Loucy (cell line): Measurements from ENCODE around the gene HES3.

Source experiments
- H2AFZ ChIP-seq: fragments of 200-600 bp; sonication (generic); 2 replicates; pipeline ENCODE4 v1.6.0; 2016; ENCODE audit warnings: antibody characterized with exemption, mild to moderate bottlenecking, low read length, moderate library complexity
- H3F3A ChIP-seq: fragments of 200-600 bp; 2 replicates; pipeline ENCODE4 v1.6.0; 2016; ENCODE audit warnings: antibody characterized with exemption, low read depth, mild to moderate bottlenecking
- H3K27me3 ChIP-seq: fragments of 200-600 bp; sonication (generic); 2 replicates; pipeline ENCODE4 v1.6.1; 2014; ENCODE audit warnings: low read length, mild to moderate bottlenecking; ENCODE audit not compliant: insufficient read depth, poor library complexity, severe bottlenecking
- H3K36me3 ChIP-seq: fragments of 200-600 bp; sonication (generic); 2 replicates; pipeline ENCODE4 v1.6.1; 2016; ENCODE audit warnings: low read length; ENCODE audit not compliant: insufficient read depth
- H3K4me1 ChIP-seq: fragments of 200-600 bp; sonication (generic); 2 replicates; pipeline ENCODE4 v1.5.1; 2014; ENCODE audit warnings: low read length, mild to moderate bottlenecking; ENCODE audit not compliant: insufficient read depth, poor library complexity, severe bottlenecking
- H3K4me2 ChIP-seq: fragments of 200-600 bp; sonication (generic); 2 replicates; pipeline ENCODE4 v1.6.0; 2014; ENCODE audit warnings: antibody characterized with exemption, low read length, low read depth, mild to moderate bottlenecking; ENCODE audit not compliant: poor library complexity, severe bottlenecking
- H3K4me3 ChIP-seq: fragments of 200-600 bp; sonication (generic); 2 replicates; pipeline ENCODE4 v1.5.1; 2014; ENCODE audit warnings: low read length, mild to moderate bottlenecking, mixed read lengths; ENCODE audit not compliant: poor library complexity, severe bottlenecking
- H3K79me2 ChIP-seq: fragments of 200-600 bp; sonication (generic); 2 replicates; pipeline ENCODE4 v1.6.1; 2014; ENCODE audit warnings: low read length; ENCODE audit not compliant: insufficient read depth
- H3K9ac ChIP-seq: fragments of 200-600 bp; sonication (generic); 2 replicates; pipeline ENCODE4 v1.6.0; 2014; ENCODE audit warnings: mild to moderate bottlenecking, low read depth, low read length, moderate library complexity; ENCODE audit not compliant: poor library complexity, severe bottlenecking
- H3K9me2 ChIP-seq: fragments of 200-600 bp; sonication (generic); replicated peaks from 2 replicates; pipeline ENCODE4 v1.6.1; 2016; ENCODE audit warnings: low read depth, low read length, mixed read lengths
- H3K9me3 ChIP-seq: fragments of 200-600 bp; sonication (generic); 2 replicates; pipeline ENCODE4 v1.6.1; 2014; ENCODE audit warnings: mild to moderate bottlenecking, antibody characterized with exemption, low read length, low read depth; ENCODE audit not compliant: insufficient read depth
- H4K20me1 ChIP-seq: fragments of 200-600 bp; sonication (generic); 2 replicates; pipeline ENCODE4 v1.6.0; 2014; ENCODE audit warnings: antibody characterized with exemption, low read length, mild to moderate bottlenecking; ENCODE audit not compliant: insufficient read depth, poor library complexity, severe bottlenecking
- EZH2phosphoT487 ChIP-seq: fragments of 200-600 bp; IDR thresholded peaks from 2 replicates; pipeline ENCODE4 v1.6.1; 2018; ENCODE audit warnings: antibody characterized with exemption, mild to moderate bottlenecking, moderate library complexity, borderline replicate concordance
- TF ChIP-seq, protein P1 (sequence below): fragments of 200-600 bp; sonication (generic); conservative IDR thresholded peaks from 2 replicates; pipeline ENCODE4 v1.5.1; 2014; ENCODE audit warnings: mild to moderate bottlenecking, antibody characterized with exemption, low read length

The HES3 gene

DNA sequence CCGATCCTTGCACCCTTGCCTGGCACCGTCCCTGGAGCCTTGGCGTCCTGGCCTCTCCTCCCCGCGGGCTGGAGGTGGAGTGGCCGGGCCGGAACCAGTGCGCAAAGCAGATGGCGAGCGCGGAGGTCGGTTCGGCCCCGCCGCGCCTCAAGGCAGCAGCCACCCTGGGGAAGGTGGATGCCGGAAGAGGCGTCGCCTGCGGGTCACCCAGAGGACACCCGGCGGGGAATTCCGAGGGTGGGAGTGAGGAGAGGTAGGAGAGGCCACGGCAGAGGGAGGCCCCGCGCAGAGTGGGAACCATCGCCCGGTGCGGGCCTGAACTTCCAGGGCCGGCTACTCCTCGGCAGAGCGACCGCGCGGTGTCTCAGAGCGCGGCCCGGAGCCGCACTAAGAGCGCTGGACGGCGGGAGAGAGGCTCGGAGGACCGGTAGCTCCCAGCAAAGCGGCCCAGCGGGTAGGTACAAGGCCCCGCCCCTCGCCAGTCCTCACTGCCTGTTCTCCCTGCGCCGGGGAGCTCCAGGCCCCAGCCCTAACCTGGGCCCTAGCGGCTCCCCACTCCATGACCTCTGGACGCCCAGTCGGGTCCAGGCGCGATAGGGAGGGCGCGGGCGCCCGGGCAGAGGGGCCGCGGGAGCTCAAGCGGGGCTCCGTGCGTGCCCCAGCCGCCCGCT is 38.0 kb upstream of the HES3 start, which contains the start of gene RNF207:
TSS of gene RNF207 (plus strand) at position 271 of the 671 bp plus-strand sequence. CDS start 417 bp downstream, outside the sequence.
- Histone ChIP-seq H3K9me2 (no peaks in the 10 kb centered on the region), H3K4me3 (no peak within 1 kb of the TSS), H3K36me3 (no peaks in the 10 kb centered on the region), H3K4me2 (no peak within 1 kb of the TSS), H3K9me3 (no peaks in the 10 kb centered on the region), H3K4me1 (no peaks in the 10 kb centered on the region), H4K20me1 (no peaks in the 10 kb centered on the region), H2AFZ (no peak within 1 kb of the TSS), H3K79me2 (no peaks in the 10 kb centered on the region), H3F3A (no peaks in the 10 kb centered on the region), H3K9ac (no peak within 1 kb of the TSS), H3K27me3 (peaks cover 23% of the 10 kb centered on the region)
- TF ChIP-seq EZH2phosphoT487, result no peak

DNA sequence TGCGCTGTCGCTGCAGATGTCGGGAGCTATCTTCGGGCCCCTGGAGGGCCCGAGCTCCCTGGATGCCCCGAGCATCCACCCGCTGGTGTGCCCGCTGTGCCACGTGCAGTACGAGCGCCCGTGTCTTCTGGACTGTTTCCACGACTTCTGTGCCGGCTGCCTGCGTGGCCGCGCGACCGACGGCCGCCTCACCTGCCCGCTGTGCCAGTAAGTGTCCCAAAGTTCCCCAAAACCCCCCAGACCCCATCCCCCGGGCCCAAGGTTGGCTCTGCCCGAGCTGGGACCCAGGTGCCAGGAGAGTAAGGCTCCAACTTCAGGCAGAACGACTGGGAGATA is 37.5 kb upstream of the HES3 start:
- H3K4me3 ChIP-seq, result no peak overlapping the region
- TF ChIP-seq, protein P1, sequence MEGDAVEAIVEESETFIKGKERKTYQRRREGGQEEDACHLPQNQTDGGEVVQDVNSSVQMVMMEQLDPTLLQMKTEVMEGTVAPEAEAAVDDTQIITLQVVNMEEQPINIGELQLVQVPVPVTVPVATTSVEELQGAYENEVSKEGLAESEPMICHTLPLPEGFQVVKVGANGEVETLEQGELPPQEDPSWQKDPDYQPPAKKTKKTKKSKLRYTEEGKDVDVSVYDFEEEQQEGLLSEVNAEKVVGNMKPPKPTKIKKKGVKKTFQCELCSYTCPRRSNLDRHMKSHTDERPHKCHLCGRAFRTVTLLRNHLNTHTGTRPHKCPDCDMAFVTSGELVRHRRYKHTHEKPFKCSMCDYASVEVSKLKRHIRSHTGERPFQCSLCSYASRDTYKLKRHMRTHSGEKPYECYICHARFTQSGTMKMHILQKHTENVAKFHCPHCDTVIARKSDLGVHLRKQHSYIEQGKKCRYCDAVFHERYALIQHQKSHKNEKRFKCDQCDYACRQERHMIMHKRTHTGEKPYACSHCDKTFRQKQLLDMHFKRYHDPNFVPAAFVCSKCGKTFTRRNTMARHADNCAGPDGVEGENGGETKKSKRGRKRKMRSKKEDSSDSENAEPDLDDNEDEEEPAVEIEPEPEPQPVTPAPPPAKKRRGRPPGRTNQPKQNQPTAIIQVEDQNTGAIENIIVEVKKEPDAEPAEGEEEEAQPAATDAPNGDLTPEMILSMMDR, result no peak
- H2AFZ ChIP-seq, result no peak overlapping the region

DNA sequence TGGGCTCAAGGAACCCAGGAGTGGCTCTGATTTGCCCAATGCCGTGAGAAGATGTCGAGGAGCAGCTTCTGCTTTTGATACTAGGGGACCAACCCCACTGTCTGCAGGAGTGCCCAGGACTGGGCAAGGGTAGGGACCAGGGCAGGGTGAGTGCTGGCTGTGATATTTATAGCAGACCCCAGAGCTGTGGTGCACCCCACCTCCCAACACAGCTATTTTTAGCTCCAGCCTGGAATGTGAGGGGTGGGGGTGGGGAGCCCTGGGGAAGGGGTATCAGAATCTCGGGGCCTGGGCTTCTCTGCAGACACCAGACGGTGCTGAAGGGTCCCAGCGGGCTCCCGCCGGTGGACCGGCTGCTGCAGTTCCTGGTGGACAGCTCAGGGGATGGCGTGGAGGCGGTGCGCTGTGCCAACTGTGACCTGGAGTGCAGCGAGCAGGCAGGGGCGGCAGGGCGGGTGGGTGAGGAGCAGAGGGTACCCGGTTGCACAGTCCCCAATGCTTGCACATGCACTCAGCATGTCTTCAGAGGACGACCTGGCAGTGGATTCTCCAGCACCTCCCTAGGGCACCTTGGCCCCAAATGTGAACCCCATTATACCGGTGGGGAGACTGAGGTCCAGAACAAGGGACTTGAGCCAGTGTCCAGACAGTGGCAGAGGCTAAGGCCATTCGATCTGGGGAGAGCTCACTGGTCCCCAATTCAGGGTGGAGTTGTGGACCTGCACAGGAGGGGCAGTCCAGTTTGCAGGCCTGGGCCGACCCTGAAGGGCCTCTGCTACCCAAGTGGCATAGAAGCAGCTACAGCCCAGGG is 36.7 kb upstream of the HES3 start:
- no peaks in the 10 kb centered on the region for H3K4me1 ChIP-seq
- H3K9me3 ChIP-seq, result no peaks in the 10 kb centered on the region
- peaks cover 10% of the 10 kb centered on the region for H3K27me3 ChIP-seq
- no peak overlapping the region for H3K9ac ChIP-seq
- no peak overlapping the region for H3K4me3 ChIP-seq
- H3K36me3 ChIP-seq, result no peaks in the 10 kb centered on the region
- no peak overlapping the region for H2AFZ ChIP-seq
- H3K9me2 ChIP-seq, result no peaks in the 10 kb centered on the region
- no peak overlapping the region for H3K4me2 ChIP-seq
- no peak for TF ChIP-seq EZH2phosphoT487
- H3F3A ChIP-seq, result no peaks in the 10 kb centered on the region
- H4K20me1 ChIP-seq, result no peaks in the 10 kb centered on the region
- H3K79me2 ChIP-seq, result no peaks in the 10 kb centered on the region

More for the DNA sequence above, 37.5 kb upstream of the HES3 start:
- H3K4me2 ChIP-seq, result no peak overlapping the region
- no peaks in the 10 kb centered on the region for H3K9me2 ChIP-seq
- H3K4me1 ChIP-seq, result no peaks in the 10 kb centered on the region
- peaks cover 18% of the 10 kb centered on the region for H3K27me3 ChIP-seq
- H3F3A ChIP-seq, result no peaks in the 10 kb centered on the region
- no peak overlapping the region for H3K9ac ChIP-seq
- H4K20me1 ChIP-seq, result no peaks in the 10 kb centered on the region
- H3K79me2 ChIP-seq, result no peaks in the 10 kb centered on the region
- no peaks in the 10 kb centered on the region for H3K36me3 ChIP-seq
- H3K9me3 ChIP-seq, result no peaks in the 10 kb centered on the region

DNA sequence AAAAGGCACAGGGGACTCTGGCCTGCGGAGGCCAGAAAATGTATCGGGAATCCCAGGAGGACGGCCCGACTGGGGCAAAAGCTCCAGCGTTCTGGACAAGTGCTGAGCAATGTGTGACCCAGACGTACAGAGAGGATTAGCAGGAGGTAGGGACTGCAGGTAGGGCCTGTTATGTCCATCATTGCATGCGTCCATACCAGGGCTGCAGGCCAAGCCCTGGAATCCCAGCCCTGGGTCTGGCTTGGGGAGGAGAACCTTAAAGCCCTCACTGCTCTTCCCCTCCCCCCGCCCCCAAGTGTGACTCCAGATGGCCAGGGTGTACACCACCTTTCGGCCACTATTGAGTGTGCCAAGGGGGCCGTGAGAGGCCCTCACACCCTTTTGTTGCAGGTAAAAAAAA is 36.1 kb upstream of the HES3 start:
- no peak overlapping the region for H3K4me2 ChIP-seq
- no peaks in the 10 kb centered on the region for H3F3A ChIP-seq
- no peaks in the 10 kb centered on the region for H4K20me1 ChIP-seq
- no peaks in the 10 kb centered on the region for H3K9me3 ChIP-seq
- H2AFZ ChIP-seq, result no peak overlapping the region
- no peak overlapping the region for H3K9ac ChIP-seq
- TF ChIP-seq, protein P1, result no peak
- H3K79me2 ChIP-seq, result no peaks in the 10 kb centered on the region
- no peaks in the 10 kb centered on the region for H3K9me2 ChIP-seq
- H3K4me3 ChIP-seq, result no peak overlapping the region
- no peaks in the 10 kb centered on the region for H3K36me3 ChIP-seq
- H3K27me3 ChIP-seq, result peaks cover 4% of the 10 kb centered on the region
- no peaks in the 10 kb centered on the region for H3K4me1 ChIP-seq
